HG03575 (cell line): Measurements from ENCODE around the gene MAGEB3.

Experiments used
- ATAC-seq: cut with Tn5 transposase; IDR thresholded peaks from one replicate; pipeline ENCODE4 v1.9.1; 2021; ENCODE audit not compliant: unreplicated experiment, insufficient number of reproducible peaks, low FRiP score; ENCODE audit errors: extremely low read depth

MAGEB3 gene

GRCh38 chrX:30270639-30271038, 40.2 kb downstream of the MAGEB3 start:
- no peak for ATAC-seq

- no peak for ATAC-seq
These were observed 45.0 kb downstream of the MAGEB3 start for GRCh38 chrX:30275498-30275897.

GRCh38 chrX:30278365-30278764, 47.9 kb downstream of the MAGEB3 start:
- ATAC-seq: no peak

GRCh38 chrX:30280428-30280827, 50.0 kb downstream of the MAGEB3 start:
- ATAC-seq: no peak

DNA sequence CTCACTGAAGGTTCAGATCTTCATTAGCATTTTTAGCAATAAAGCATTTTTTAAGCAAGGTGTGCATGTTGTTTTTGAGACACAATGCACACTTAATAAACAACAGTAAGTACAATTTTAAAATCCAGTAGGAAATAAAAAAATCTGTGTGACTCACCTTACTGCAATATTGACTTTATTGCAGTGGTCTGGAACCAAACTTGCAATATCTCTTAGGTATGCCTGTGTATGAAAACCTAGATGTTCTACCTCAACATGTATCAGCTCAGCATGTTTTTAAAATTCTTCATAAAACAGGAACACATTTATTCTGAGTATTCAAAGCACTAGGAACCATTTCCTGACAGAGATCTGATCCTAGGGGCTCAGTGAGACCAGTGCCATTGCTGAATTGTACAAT, 52.1 kb downstream of the MAGEB3 start:
- no peak for ATAC-seq

DNA sequence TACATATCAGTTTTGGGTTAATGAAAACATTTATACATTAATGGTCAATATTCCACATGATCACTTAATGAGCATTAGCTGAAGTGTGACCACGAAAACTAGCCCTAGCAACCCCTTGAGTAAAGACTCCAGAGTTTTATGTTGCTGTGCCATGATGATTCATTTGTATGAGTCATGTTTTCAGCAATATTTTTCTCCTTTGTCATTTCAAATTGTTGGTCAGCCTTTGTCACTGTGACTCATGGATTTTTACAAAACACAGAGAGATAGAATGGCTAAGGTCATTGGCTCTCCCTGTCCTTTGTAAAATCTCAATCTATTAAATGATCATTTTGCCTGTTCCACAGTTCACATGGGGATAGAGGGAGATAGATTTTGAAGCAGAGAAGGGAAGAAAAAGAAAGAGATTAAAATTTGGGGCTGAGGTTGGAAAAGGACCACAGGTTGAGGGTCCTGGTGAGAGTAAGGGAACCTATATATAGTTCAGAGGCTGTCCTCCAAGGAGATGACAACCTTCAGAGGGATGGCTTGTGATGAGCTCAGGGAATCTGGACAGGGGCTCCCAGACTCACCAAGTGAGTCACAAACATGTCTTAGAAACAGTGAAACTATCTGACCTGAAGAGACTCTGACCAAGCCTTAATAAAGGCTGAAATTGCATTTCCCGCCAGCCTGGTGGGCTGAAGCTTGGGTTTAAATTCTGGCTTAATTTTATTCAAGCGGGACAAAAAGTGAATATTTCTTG, 53.2 kb downstream of the MAGEB3 start:
- no peak for ATAC-seq
